Tibial nerve (tissue), 4 donors: ENCODE data around the gene RELCH.

Experiments
- CTCF ChIP-seq, 5 experiments: fragments of 200-600 bp in 3 of 5; fragments of 450-650 bp in 2 of 5; sonication (generic) in 3 of 5; IDR thresholded peaks; one replicate each; pipeline ENCODE4 v1.5.1; 2016 to 2019; ENCODE audit warnings: antibody characterized with exemption in 5 of 5, mild to moderate bottlenecking in 3 of 5, moderate library complexity in 2 of 5
- EP300 ChIP-seq, 2 donors: sonication (generic); formaldehyde crosslinking; IDR thresholded peaks; one replicate each; pipeline ENCODE4 v1.6.1; 2017; ENCODE audit warnings: antibody characterized with exemption in 2 of 2, mild to moderate bottlenecking in 1 of 2
- POLR2A ChIP-seq, 2 donors: fragments of 450-650 bp; IDR thresholded peaks; one replicate each; pipeline ENCODE4 v1.6.1; 2017; ENCODE audit warnings: antibody characterized with exemption in 2 of 2, mild to moderate bottlenecking in 2 of 2, moderate library complexity in 2 of 2

- TF ChIP-seq POLR2A (IDR thresholded peaks at IDR 0.05): no peak
- no peak for TF ChIP-seq CTCF (IDR thresholded peaks at IDR 0.05)
- no peak for TF ChIP-seq EP300 (IDR thresholded peaks at IDR 0.05)
Measured at GRCh38 chr18:62279561-62279960, 92.5 kb downstream of the RELCH start.
